ENCODE data around the gene CALM3. TPM values are rescaled to one million over a fixed set of nuclear protein-coding genes. Genes with fewer than 3 reads are reported as not detected.

Gene CALM3
- total RNA-seq, 1 experiment from 2014 or later, result 103 TPM

- intact Hi-C loops (cut with micrococcal nuclease), result no loop called here
- H3K9me3 Mint-ChIP-seq (ENCODE audit: unreplicated experiment), result no peaks in the 10 kb centered on the region
- peak; percentile 12 for TF ChIP-seq CTCF (IDR thresholded peaks at IDR 0.05; ENCODE audit: unreplicated experiment)
- no peaks in the 10 kb centered on the region for H3K27me3 Mint-ChIP-seq (ENCODE audit: insufficient read depth, unreplicated experiment)
- BruUV-seq (replicated peaks), result no TSS peak
- peaks cover 7% of the 10 kb centered on the region for H3K4me1 Mint-ChIP-seq (ENCODE audit: insufficient read depth, unreplicated experiment)
- no peak overlapping the region for H3K4me3 Mint-ChIP-seq (ENCODE audit: unreplicated experiment)
- DNase-seq (ENCODE audit: unreplicated experiment), result peak; percentile 55
- POLR2A ChIA-PET, result no interaction called here
- no peak overlapping the region for H3K27ac Mint-ChIP-seq (ENCODE audit: low read depth, unreplicated experiment)
- peaks cover 6% of the 10 kb centered on the region for H3K36me3 Mint-ChIP-seq (ENCODE audit: insufficient read depth, unreplicated experiment)
- CTCF ChIA-PET, result interaction anchor here (0.9 to 1.2 kb wide), 2 partner anchors 34 to 45 kb away, joined by 3 to 4 read pairs; no protein-coding TSS in a partner anchor
These were observed 29.6 kb upstream of the CALM3 start for GRCh38 chr19:46571495-46571894.

GRCh38 chr19:46573679-46574498, 27.2 kb upstream of the CALM3 start:
- no peaks in the 10 kb centered on the region for H3K36me3 Mint-ChIP-seq (ENCODE audit: insufficient read depth, unreplicated experiment)
- no peaks in the 10 kb centered on the region for H3K9me3 Mint-ChIP-seq (ENCODE audit: unreplicated experiment)
- no peak for TF ChIP-seq CTCF (IDR thresholded peaks at IDR 0.05; ENCODE audit: unreplicated experiment)
- intact Hi-C loops (cut with micrococcal nuclease), result no loop called here
- BruUV-seq (replicated peaks), result no TSS peak
- peaks cover 7% of the 10 kb centered on the region for H3K4me1 Mint-ChIP-seq (ENCODE audit: insufficient read depth, unreplicated experiment)
- DNase-seq (ENCODE audit: unreplicated experiment), result no peak
- ChIA-PET POLR2A (interaction anchor here (0.6 to 1.0 kb wide), 2 partner anchors 9 to 24 kb away, joined by 3 to 4 read pairs; no protein-coding TSS in a partner anchor), CTCF (interaction anchor here (0.6 to 1.4 kb wide), 4 partner anchors 29 to 496 kb away, joined by 3 read pairs; no protein-coding TSS in a partner anchor)
- H3K27me3 Mint-ChIP-seq (ENCODE audit: insufficient read depth, unreplicated experiment), result no peaks in the 10 kb centered on the region
- H3K27ac Mint-ChIP-seq (ENCODE audit: low read depth, unreplicated experiment), result no peak overlapping the region
- no peak overlapping the region for H3K4me3 Mint-ChIP-seq (ENCODE audit: unreplicated experiment)

GRCh38 chr19:46574533-46574932, 26.6 kb upstream of the CALM3 start:
- ChIA-PET POLR2A (interaction anchor here (0.6 to 1.0 kb wide), 2 partner anchors 9 to 23 kb away, joined by 3 to 4 read pairs; no protein-coding TSS in a partner anchor), CTCF (interaction anchor here (0.6 kb wide), 2 partner anchors 25 to 496 kb away, joined by 3 read pairs; no protein-coding TSS in a partner anchor)
- Mint-ChIP-seq H3K4me3 (ENCODE audit: unreplicated experiment) (no peak overlapping the region), H3K27ac (ENCODE audit: low read depth, unreplicated experiment) (no peak overlapping the region), H3K27me3 (ENCODE audit: insufficient read depth, unreplicated experiment) (no peaks in the 10 kb centered on the region), H3K4me1 (ENCODE audit: insufficient read depth, unreplicated experiment) (peaks cover 7% of the 10 kb centered on the region), H3K36me3 (ENCODE audit: insufficient read depth, unreplicated experiment) (no peaks in the 10 kb centered on the region), H3K9me3 (ENCODE audit: unreplicated experiment) (no peaks in the 10 kb centered on the region)
- intact Hi-C loops (cut with micrococcal nuclease), result no loop called here
- BruUV-seq (replicated peaks), result no TSS peak
- no peak for DNase-seq (ENCODE audit: unreplicated experiment)
- TF ChIP-seq CTCF (IDR thresholded peaks at IDR 0.05; ENCODE audit: unreplicated experiment), result no peak

GRCh38 chr19:46578450-46578849, 22.7 kb upstream of the CALM3 start:
- CTCF ChIA-PET, result interaction anchor here (0.6 to 0.8 kb wide), 2 partner anchors 10 to 35 kb away, joined by 3 to 5 read pairs; no protein-coding TSS in a partner anchor
- TF ChIP-seq CTCF (IDR thresholded peaks at IDR 0.05; ENCODE audit: unreplicated experiment), result no peak
- no peak for DNase-seq (ENCODE audit: unreplicated experiment)
- Mint-ChIP-seq H3K4me3 (ENCODE audit: unreplicated experiment) (no peak overlapping the region), H3K9me3 (ENCODE audit: unreplicated experiment) (no peaks in the 10 kb centered on the region), H3K4me1 (ENCODE audit: insufficient read depth, unreplicated experiment) (peaks cover 7% of the 10 kb centered on the region), H3K27ac (ENCODE audit: low read depth, unreplicated experiment) (no peak overlapping the region), H3K27me3 (ENCODE audit: insufficient read depth, unreplicated experiment) (no peaks in the 10 kb centered on the region), H3K36me3 (ENCODE audit: insufficient read depth, unreplicated experiment) (no peaks in the 10 kb centered on the region)
- intact Hi-C loops (cut with micrococcal nuclease), result no loop called here
- no TSS peak for BruUV-seq (replicated peaks)
- POLR2A ChIA-PET, result no interaction called here
